Measurements from ENCODE around the gene LGR6.
"Not testable (repeated sequence)": the region's sequence is repeated elsewhere in the genome, so short reads cannot be mapped to it uniquely, and the experiment has no call there.

Gene LGR6

GRCh38 chr1:202348005-202348508 lies 154.5 kb downstream of the LGR6 start:
- no peak for DNase-seq

GRCh38 chr1:202348509-202349205 lies 155.1 kb downstream of the LGR6 start, which contains the start of gene PPP1R12B:
TSS of gene PPP1R12B (plus strand) at chr1:202348699. CDS start at chr1:202348852, 153 bp downstream.
- DNase-seq: peak; percentile 98

- DNase-seq: no peak
Measured at GRCh38 chr1:202349206-202349928, 155.8 kb downstream of the LGR6 start.

GRCh38 chr1:202351725-202352124 lies 158.1 kb downstream of the LGR6 start:
- no peak for DNase-seq

GRCh38 chr1:202352583-202353197 lies 159.1 kb downstream of the LGR6 start:
- DNase-seq: not testable (repeated sequence)

- no peak for DNase-seq
Measured at GRCh38 chr1:202355944-202356553, 162.4 kb downstream of the LGR6 start.

- no peak for DNase-seq
Measured at GRCh38 chr1:202357506-202357905, 163.9 kb downstream of the LGR6 start.

GRCh38 chr1:202361224-202361623 lies 167.6 kb downstream of the LGR6 start:
- DNase-seq: no peak

- no peak for DNase-seq
Measured at GRCh38 chr1:202361701-202362100, 168.1 kb downstream of the LGR6 start.

- no peak for DNase-seq
Measured at GRCh38 chr1:202362212-202362611, 168.6 kb downstream of the LGR6 start.

GRCh38 chr1:202365092-202365815 lies 171.7 kb downstream of the LGR6 start:
- DNase-seq: no peak

GRCh38 chr1:202367271-202367670 lies 173.7 kb downstream of the LGR6 start:
- DNase-seq: no peak
